AG09309 (cell line): ENCODE results near the gene SPATA3.
A peak's percentile ranks its signal among the peaks of the same experiment; 100 is the strongest.
"Not testable (repeated sequence)": the region's sequence is repeated elsewhere in the genome, so short reads cannot be mapped to it uniquely, and the experiment has no call there.

ENCODE experiments used
- DNase-seq: peaks from one replicate; pipeline ENCODE4 v3.0.0-alpha.2; 2010; ENCODE audit warnings: low read depth
- H3K4me3 ChIP-seq: 2 replicates; pipeline ENCODE4 v1.5.1; 2011; ENCODE audit warnings: mild to moderate bottlenecking, low read depth, low read length, moderate library complexity; ENCODE audit not compliant: control insufficient read depth
- CTCF ChIP-seq: IDR thresholded peaks from 2 replicates; pipeline ENCODE4 v1.5.1; 2011; ENCODE audit warnings: mild to moderate bottlenecking, low read depth, low read length, inconsistent platforms; ENCODE audit not compliant: insufficient read depth, control insufficient read depth; ENCODE audit errors: missing control alignments

Gene SPATA3

DNA sequence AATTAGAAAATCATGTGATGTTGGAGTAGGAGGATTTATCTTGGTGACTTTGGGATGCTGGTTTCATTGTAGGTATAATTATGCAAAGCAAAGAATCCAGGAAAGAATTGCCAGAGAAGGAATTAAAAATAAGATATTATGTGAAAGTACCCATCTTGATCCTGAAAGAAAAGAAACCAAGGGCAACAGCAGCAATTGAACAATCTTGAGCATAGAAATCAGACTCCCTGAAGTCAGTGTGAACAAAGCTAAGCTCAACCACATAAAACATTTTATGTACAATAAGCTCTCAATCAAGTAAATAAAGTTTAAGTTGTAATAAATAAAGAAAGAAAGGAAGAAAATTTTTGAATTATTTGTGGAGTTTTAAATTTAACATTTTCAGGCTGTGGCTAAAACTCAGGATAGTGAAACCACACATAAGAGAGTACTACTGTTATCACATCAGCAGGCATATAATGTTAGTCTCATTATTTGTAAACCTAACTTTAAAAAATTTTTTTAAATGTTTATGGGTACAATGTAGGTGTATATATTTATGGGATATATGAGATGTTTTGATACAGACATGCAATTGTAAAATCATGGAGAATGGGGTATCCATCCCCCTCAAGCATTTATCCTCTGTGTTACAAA lies 38.0 kb upstream of the SPATA3 start:
- DNase-seq: no peak
- H3K4me3 ChIP-seq: peak overlapping the region; percentile 21
- no peak for TF ChIP-seq CTCF

- H3K4me3 ChIP-seq: no peak overlapping the region
- DNase-seq: no peak
- no peak for TF ChIP-seq CTCF
Observed at GRCh38 chr2:230958820-230959756, 36.8 kb upstream of the SPATA3 start.

- no peak for TF ChIP-seq CTCF
- no peak overlapping the region for H3K4me3 ChIP-seq
- no peak for DNase-seq
Observed at GRCh38 chr2:230960026-230960425, 35.9 kb upstream of the SPATA3 start.

DNA sequence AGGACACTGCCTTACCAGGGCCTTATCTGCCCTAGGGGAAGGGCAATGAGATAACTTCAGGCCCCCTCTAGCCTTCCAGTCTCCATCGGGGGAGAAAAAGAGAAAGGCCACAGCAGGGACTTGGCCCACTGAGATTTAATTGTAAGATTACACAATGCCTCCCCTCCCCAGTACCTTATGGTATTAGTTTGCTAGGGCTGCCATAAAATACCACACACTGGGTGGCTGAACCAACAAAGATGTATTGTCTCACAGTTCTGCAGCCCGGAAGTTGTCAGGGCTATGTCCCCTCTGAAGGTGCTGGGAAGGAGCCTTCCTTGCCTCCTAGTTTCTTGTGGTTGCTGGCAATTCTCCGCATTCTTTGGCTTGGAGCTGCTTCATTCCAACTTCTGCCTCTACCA lies 34.8 kb upstream of the SPATA3 start:
- H3K4me3 ChIP-seq: no peak overlapping the region
- no peak for DNase-seq

GRCh38 chr2:230964136-230964730 lies 31.7 kb upstream of the SPATA3 start:
- DNase-seq: no peak
- no peak for TF ChIP-seq CTCF

More for the DNA sequence above, 34.8 kb upstream of the SPATA3 start:
- no peak for TF ChIP-seq CTCF

DNA sequence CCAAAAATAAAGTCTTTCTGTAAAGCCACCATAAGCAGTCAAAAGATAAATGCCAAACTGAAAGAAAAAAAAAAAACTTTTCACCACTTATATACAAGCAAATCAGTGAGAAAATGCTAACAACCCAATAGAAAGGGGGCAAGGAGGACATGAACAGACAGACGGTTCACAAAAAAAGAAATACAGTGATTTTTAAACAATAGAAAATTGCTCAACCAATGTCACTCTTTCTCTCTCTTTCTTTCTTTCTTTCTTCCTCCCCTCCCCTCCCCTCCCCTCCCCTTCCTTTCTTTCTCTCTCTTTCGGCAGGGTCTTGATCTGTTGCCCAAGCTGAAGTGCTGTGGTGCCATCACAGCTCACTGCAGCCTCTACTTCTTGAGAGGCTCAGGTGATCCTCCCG lies 28.8 kb upstream of the SPATA3 start:
- no peak for TF ChIP-seq CTCF
- DNase-seq: no peak
- no peak overlapping the region for H3K4me3 ChIP-seq

More at GRCh38 chr2:230964136-230964730, 31.7 kb upstream of the SPATA3 start:
- H3K4me3 ChIP-seq: no peak overlapping the region

DNA sequence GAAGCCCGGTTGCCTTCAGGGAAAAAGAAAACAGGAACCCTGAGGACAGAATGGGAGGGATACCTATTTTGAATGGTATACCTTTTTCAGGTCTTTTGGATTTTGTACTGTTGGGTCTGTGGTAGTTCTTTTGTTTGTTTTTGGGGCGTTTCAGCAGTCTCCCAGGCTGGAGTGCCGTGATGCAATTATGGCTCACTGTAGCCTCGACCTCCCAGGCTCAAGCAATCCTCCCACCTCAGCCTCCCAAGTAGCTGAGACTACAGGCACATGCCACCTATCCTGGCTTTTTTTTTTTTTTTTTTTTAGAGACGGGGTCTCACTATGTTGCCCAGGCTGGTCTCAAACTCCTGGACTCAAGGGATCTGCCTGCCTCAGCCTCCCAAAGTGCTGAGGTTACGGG lies 27.6 kb upstream of the SPATA3 start:
- not testable (repeated sequence) for H3K4me3 ChIP-seq

More for the DNA sequence above, 27.6 kb upstream of the SPATA3 start:
- not testable (repeated sequence) for DNase-seq
